Central memory CD8-positive, alpha-beta T cell (primary cell): Measurements from ENCODE around the gene MARS1.

ENCODE experiments used
- ATAC-seq: fragments of 150-1000 bp; cut with Tn5 transposase; replicated peaks from 2 replicates; pipeline ENCODE4 v1.10.0; 2022; ENCODE audit warnings: mild to moderate bottlenecking, moderate FRiP score, moderate number of reproducible peaks; ENCODE audit not compliant: poor library complexity, severe bottlenecking; ENCODE audit errors: extremely low read depth
- DNase-seq, 2 donors: peaks; one replicate each; pipeline ENCODE4 v3.0.0; 2021; ENCODE audit warnings: low spot score in 2 of 2
- H3K27ac Mint-ChIP-seq: one replicate; pipeline ENCODE4 v1.8.0; 2022; ENCODE audit warnings: low read depth, mild to moderate bottlenecking, moderate library complexity, mixed read lengths
- H3K27me3 Mint-ChIP-seq: one replicate; pipeline ENCODE4 v1.8.0; 2022; ENCODE audit warnings: mixed read lengths
- H3K36me3 Mint-ChIP-seq: one replicate; pipeline ENCODE4 v1.8.0; 2022; ENCODE audit warnings: mild to moderate bottlenecking, moderate library complexity, mixed read lengths; ENCODE audit not compliant: insufficient read depth
- H3K4me1 Mint-ChIP-seq: one replicate; pipeline ENCODE4 v1.8.0; 2022; ENCODE audit warnings: mixed read lengths
- H3K4me3 Mint-ChIP-seq: one replicate; pipeline ENCODE4 v1.8.0; 2022; ENCODE audit warnings: mild to moderate bottlenecking, moderate library complexity, mixed read lengths
- H3K9me3 Mint-ChIP-seq: one replicate; pipeline ENCODE4 v1.8.0; 2022; ENCODE audit warnings: mixed read lengths

Gene MARS1

DNA sequence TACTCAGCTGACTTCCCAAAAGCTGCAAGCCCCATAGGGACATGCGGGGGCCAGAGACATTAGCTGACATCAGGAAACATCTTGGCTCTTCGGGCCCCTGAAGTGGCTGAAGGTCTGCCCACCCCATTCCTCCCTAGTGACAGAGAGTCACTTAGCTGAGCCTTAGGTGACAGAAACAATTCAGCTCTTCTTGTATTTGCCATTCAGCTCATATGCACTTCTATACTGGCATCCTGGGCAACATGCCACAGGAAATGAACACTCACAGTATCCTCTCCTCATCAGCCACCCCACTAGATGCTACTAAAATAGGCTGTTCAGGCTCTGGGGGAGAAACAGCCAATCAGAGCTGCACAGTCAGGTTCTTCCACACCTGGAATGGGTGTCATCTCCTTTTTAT is 55.7 kb downstream of the MARS1 start:
- Mint-ChIP-seq H3K4me1 (peaks cover 43% of the 10 kb centered on the region), H3K4me3 (no peak overlapping the region), H3K27ac (no peak overlapping the region), H3K9me3 (no peaks in the 10 kb centered on the region), H3K36me3 (peaks cover 15% of the 10 kb centered on the region), H3K27me3 (no peaks in the 10 kb centered on the region)
- no peak for ATAC-seq
- no peak for DNase-seq

DNA sequence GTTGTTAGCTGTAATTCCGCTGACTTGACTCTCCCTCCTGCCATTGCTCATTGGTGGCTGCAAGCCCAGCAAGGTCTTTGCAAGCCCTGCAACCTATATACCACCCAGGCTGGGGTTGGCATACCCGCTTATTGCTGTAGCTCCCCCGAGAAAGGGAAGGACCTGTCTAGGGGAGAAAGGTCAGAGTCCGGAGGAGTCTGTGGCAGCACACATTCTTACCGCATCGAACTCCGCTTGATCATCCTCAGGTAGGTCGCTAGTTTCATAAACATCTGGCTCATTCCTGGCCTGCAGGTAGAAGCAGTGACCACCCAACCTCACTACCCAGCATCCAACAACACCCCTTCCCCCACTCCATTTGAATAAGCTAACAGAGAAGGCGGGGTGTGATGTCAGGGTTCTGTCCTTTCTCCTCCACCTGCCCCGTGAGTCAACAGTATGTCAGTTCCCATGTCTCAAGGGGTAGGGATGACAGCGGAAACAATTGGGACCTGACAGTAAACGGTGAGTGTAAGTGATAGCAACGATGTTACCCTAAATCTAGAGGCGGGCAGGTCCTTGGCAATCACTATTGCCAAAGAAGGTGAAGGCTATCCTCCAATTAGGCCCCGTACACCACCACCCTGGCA is 58.1 kb downstream of the MARS1 start:
- DNase-seq (no peak), ATAC-seq (no peak)
- Mint-ChIP-seq H3K27ac (peak overlapping the region; percentile 92), H3K36me3 (peaks cover 14% of the 10 kb centered on the region), H3K9me3 (no peaks in the 10 kb centered on the region), H3K4me1 (peaks cover 46% of the 10 kb centered on the region), H3K4me3 (peak overlapping the region; percentile 99), H3K27me3 (no peaks in the 10 kb centered on the region)

DNA sequence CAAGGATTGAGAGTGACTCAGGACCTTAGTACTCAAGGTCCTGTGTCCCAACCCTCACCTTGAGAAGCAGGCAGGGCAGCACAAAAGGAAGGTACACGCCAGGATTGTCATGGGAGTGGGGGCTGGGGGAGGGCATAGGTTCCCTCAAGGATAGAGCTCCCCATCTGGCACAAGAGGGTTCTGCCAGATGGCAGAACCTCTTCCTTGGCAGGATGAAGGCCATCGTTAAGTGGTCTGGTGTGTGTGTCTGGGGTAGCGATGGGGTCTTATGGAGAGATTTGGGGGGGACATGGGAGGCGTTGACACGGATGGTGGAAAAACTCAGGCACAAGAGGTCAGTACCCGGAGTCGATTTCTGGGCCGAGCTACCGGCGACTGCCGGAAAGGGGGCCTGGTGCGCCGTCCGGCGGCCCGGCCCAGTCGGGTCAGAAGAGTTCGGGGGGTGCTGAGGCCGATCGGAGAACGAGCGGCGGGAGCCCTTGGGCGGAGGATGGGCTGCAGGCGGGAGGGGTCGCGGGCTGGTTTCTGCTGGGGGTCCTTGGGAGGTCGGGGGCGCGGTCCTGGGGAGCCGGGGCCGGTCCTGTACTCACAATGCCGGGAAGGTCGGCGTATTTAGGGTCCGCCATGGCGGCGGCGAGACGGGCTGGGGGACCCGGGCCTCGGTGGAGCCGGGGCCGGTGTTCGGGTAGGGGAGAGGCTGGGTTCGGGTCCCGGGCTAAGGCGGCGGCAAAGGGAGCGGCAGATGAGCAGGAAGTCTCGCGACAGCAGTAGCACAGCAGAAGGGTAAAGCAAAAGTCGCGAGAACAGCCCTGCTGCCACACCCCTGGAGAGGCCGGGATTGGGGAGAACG is 58.8 kb downstream of the MARS1 start, which contains the start of gene DCTN2:
Gene DCTN2, minus strand, starts transcription at position 755 of the 850 bp plus-strand sequence. Its CDS starts 129 bp downstream, at position 626.
- Mint-ChIP-seq H3K27me3 (no peaks in the 10 kb centered on the region), H3K36me3 (peaks cover 14% of the 10 kb centered on the region)
- peak; percentile 95 for ATAC-seq

DNA sequence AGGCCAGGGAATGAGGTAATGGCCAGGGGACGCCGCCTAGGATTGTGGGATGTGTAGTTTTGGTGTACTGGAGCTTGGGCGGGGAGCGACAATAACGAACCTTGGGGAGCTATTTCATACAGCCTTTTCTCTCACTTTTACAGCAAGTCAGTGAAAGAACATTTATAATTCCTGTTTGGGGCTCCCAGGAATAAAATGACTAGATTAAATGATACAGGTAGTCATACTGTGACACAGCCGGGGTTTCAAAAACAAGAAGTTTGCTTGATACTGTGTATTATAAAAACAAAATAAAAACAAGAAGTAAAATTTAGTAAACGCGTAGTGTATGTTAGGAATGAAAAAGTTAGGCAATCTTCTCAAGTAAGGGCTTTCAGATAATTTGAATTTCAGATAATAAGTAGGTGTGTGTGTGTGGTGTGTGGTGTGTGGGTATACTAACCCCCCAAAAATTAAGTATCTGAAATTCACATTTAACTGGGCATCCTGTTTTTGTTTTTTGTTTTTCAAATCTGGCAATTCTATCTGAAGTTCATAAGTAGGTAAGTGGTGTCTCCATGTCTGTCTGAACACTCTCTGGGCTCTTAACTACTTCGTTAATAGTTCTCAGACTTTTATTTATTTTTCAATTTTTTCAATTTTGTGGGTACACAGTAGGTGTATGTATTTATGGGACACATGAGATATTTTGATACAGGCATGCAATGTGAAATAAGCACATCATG is 59.6 kb downstream of the MARS1 start:
- Mint-ChIP-seq H3K4me1 (peaks cover 46% of the 10 kb centered on the region), H3K4me3 (peak overlapping the region; percentile 99), H3K27me3 (no peaks in the 10 kb centered on the region), H3K36me3 (peaks cover 12% of the 10 kb centered on the region), H3K27ac (peak overlapping the region; percentile 92), H3K9me3 (no peaks in the 10 kb centered on the region)
- no peak for DNase-seq
- no peak for ATAC-seq

More for the DNA sequence above, 58.8 kb downstream of the MARS1 start, which contains the start of gene DCTN2:
- peak within 1 kb of the TSS; percentile 92 for H3K27ac Mint-ChIP-seq
- H3K4me1 Mint-ChIP-seq = peaks cover 46% of the 10 kb centered on the region
- peak within 1 kb of the TSS; percentile 99 for H3K4me3 Mint-ChIP-seq
- no peaks in the 10 kb centered on the region for H3K9me3 Mint-ChIP-seq
- DNase-seq = peak; percentile 69 to 86

GRCh38 chr12:57548013-57548315 is 60.1 kb downstream of the MARS1 start:
- ATAC-seq (no peak), DNase-seq (no peak)
- Mint-ChIP-seq H3K4me1 (peaks cover 46% of the 10 kb centered on the region), H3K36me3 (peaks cover 12% of the 10 kb centered on the region), H3K4me3 (no peak overlapping the region), H3K9me3 (no peaks in the 10 kb centered on the region), H3K27me3 (no peaks in the 10 kb centered on the region), H3K27ac (no peak overlapping the region)

- H3K36me3 Mint-ChIP-seq = peaks cover 12% of the 10 kb centered on the region
- peaks cover 4% of the 10 kb centered on the region for H3K27me3 Mint-ChIP-seq
- peaks cover 46% of the 10 kb centered on the region for H3K4me1 Mint-ChIP-seq
Observed at GRCh38 chr12:57548488-57548887, 60.6 kb downstream of the MARS1 start.

DNA sequence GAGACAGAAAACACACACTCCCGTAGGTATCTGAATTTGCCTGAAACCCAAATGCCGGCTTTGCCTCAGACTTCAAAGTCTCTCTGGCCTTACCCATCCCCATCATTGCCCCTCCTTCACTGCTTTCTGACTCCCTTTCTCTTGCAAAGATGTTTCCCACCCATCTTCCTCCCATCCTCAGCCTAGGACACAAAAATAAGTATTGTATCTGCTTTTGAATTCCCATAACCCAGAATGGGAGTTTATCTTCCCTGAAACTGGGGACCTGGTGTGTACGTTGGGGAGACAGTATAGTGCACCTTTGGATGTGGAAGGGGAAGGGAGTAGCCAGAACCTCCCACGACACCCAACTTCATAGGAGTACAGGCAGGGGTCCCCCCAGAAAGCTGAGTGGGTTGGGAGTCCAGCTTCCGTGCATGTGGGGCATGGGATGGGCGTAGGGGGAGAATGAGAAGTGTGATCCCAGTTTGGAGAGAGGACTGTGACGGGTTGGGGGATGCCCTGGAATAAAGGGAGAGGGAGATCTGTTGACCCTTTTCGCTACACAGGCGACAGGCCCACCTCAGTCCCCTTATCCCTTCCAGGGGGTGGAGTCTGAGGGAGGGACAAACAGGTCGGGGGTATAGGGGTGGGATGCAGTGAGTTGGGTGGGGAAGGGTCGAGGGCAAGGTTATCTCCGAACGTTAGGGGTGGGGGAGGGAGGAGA is 61.5 kb downstream of the MARS1 start:
- Mint-ChIP-seq H3K4me1 (peaks cover 46% of the 10 kb centered on the region), H3K4me3 (peak overlapping the region; percentile 63), H3K36me3 (peaks cover 12% of the 10 kb centered on the region), H3K27me3 (peaks cover 10% of the 10 kb centered on the region), H3K27ac (no peak overlapping the region), H3K9me3 (no peaks in the 10 kb centered on the region)
- no peak for ATAC-seq
- DNase-seq = no peak

More at GRCh38 chr12:57548488-57548887, 60.6 kb downstream of the MARS1 start:
- H3K27ac Mint-ChIP-seq = no peak overlapping the region
- DNase-seq = no peak
- no peak for ATAC-seq
- no peak overlapping the region for H3K4me3 Mint-ChIP-seq
- no peaks in the 10 kb centered on the region for H3K9me3 Mint-ChIP-seq

- DNase-seq = peak in 1 of 2 donors; percentile 28
- H3K27me3 Mint-ChIP-seq = peaks cover 10% of the 10 kb centered on the region
- H3K4me1 Mint-ChIP-seq = peaks cover 40% of the 10 kb centered on the region
- peaks cover 9% of the 10 kb centered on the region for H3K36me3 Mint-ChIP-seq
- no peaks in the 10 kb centered on the region for H3K9me3 Mint-ChIP-seq
- ATAC-seq = peak; percentile 31
- peak within 1 kb of the TSS; percentile 63 for H3K4me3 Mint-ChIP-seq
- H3K27ac Mint-ChIP-seq = no peak within 1 kb of the TSS
Observed at GRCh38 chr12:57549909-57550640, 62.2 kb downstream of the MARS1 start, which contains the start of gene KIF5A. TSS of gene KIF5A (plus strand) at chr12:57550044. CDS start at chr12:57550272, 228 bp downstream.

DNA sequence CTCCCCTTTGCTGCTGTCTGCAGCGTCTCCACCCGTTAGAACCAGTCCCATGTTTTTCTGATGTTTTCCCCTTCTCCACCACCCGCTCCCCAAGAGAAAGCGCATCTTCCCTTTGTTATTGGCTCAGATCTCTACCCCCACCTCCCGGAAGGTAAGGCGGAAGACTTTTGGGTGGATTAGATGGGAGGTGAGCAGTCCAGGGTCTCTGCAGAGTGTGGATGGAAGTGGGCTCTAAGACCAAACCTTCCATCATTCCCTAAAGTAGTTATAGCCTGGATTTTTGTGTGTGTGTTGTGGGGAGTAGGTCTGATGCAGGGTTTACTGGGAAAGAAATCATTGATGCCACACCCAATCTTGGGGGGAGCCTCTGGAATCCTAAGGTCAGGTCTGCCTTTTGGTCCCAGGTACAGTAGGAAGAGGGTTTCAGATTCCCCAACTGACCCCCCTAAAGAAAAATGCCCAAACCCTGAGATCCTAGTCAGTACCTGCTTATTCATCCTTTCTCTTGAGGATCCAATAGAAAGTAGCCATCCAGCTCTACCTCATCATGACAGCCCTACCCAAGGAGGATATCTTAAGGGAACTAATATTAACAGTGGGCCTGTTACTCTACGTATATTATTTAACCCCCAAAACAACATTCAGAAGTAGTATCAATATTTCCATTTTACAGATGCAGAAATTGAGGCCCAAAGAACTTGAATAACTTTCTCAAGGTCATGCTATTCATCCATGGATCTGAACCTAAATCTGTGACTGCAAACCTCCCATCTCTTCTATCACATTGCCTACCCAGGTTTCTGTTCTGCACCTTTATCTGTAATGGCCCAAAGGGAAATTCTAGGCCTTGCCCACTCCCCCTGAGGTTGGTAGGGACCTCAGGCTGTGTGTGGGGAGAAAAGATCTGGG is 63.0 kb downstream of the MARS1 start:
- Mint-ChIP-seq H3K36me3 (peaks cover 9% of the 10 kb centered on the region), H3K27ac (no peak overlapping the region), H3K4me1 (peaks cover 32% of the 10 kb centered on the region), H3K27me3 (peaks cover 10% of the 10 kb centered on the region), H3K4me3 (peak overlapping the region; percentile 63), H3K9me3 (no peaks in the 10 kb centered on the region)
- DNase-seq (no peak), ATAC-seq (no peak)

- no peak for ATAC-seq
- Mint-ChIP-seq H3K9me3 (no peaks in the 10 kb centered on the region), H3K27me3 (peaks cover 10% of the 10 kb centered on the region), H3K4me3 (no peak overlapping the region), H3K27ac (no peak overlapping the region), H3K36me3 (peaks cover 8% of the 10 kb centered on the region), H3K4me1 (peaks cover 23% of the 10 kb centered on the region)
- DNase-seq = no peak
Observed at GRCh38 chr12:57551637-57552305, 63.9 kb downstream of the MARS1 start.
